GM12873 (cell line): ENCODE data around the gene PHKG1.
A peak's percentile ranks its signal among the peaks of the same experiment; 100 is the strongest.

Experiments used
- CTCF ChIP-seq: IDR thresholded peaks from 2 replicates; pipeline ENCODE4 v1.5.1; 2012; ENCODE audit warnings: low read depth, mild to moderate bottlenecking, moderate library complexity, low read length, control low read depth; ENCODE audit not compliant: insufficient read depth; ENCODE audit errors: missing control alignments

Gene PHKG1

GRCh38 chr7:56086761-56087160 is 6.0 kb downstream of the PHKG1 start:
- no peak for TF ChIP-seq CTCF

GRCh38 chr7:56083150-56083785 is 9.5 kb downstream of the PHKG1 start:
- no peak for TF ChIP-seq CTCF

- TF ChIP-seq CTCF: no peak
These were observed 11.0 kb downstream of the PHKG1 start for GRCh38 chr7:56081626-56082340.

GRCh38 chr7:56079450-56080185 is 13.1 kb downstream of the PHKG1 start:
- TF ChIP-seq CTCF: no peak

- TF ChIP-seq CTCF: no peak
These were observed 14.6 kb downstream of the PHKG1 start for GRCh38 chr7:56078196-56078595.

GRCh38 chr7:56077681-56078080 is 15.1 kb downstream of the PHKG1 start:
- TF ChIP-seq CTCF: no peak

- TF ChIP-seq CTCF: peak; percentile 83
These were observed 18.4 kb downstream of the PHKG1 start for GRCh38 chr7:56074371-56074791.
